ENCODE measurements around the gene ZNF768.

- TF ChIP-seq CTCF (IDR thresholded peaks at IDR 0.05) (no peak), POLR2A (IDR thresholded peaks at IDR 0.05) (no peak), POLR2AphosphoS5 (IDR thresholded peaks at IDR 0.05; ENCODE audit: insufficient read depth in 1 of 2, low read depth in 1 of 2) (no peak)
These were observed 25.4 kb upstream of the ZNF768 start for GRCh38 chr16:30551781-30552180.

Measured in vagina (tissue), 2 donors.